Right atrium auricular region (tissue), 2 donors: Measurements from ENCODE around the gene PALLD. TPM values are rescaled to one million over a fixed set of nuclear protein-coding genes. Genes with fewer than 3 reads are reported as not detected.

Source experiments
- DNase-seq: peaks from one replicate; pipeline ENCODE4 v3.0.0-alpha.2; 2019; ENCODE audit warnings: low spot score
- H3K27ac ChIP-seq, 2 donors: fragments of 200-600 bp; sonication (generic); 1 replicate in 1 of 2; 2 replicates in 1 of 2; pipeline ENCODE4 v1.5.1; 2016 to 2019
- H3K27me3 ChIP-seq, 2 donors: fragments of 200-600 bp; sonication (generic); one replicate each; pipeline versions ENCODE4 v1.5.1 to v1.6.0; 2017 to 2019
- H3K36me3 ChIP-seq: fragments of 200-600 bp; sonication (generic); one replicate; pipeline ENCODE4 v1.5.1; 2016
- H3K4me1 ChIP-seq, 2 donors: fragments of 200-600 bp; sonication (generic); one replicate each; pipeline versions ENCODE4 v1.5.1 to v1.6.0; 2017 to 2019
- H3K4me3 ChIP-seq, 2 donors: fragments of 200-600 bp; sonication (generic); 1 replicate in 1 of 2; 2 replicates in 1 of 2; pipeline ENCODE4 v1.5.1; 2017 to 2019; ENCODE audit warnings: mild to moderate bottlenecking in 1 of 2, moderate library complexity in 1 of 2
- H3K9me3 ChIP-seq, 2 donors: fragments of 200-600 bp; sonication (generic); one replicate each; pipeline ENCODE4 v1.5.1; 2019
- CTCF ChIP-seq, 2 donors: fragments of 200-600 bp; sonication (generic); IDR thresholded peaks; one replicate each; pipeline ENCODE4 v1.5.1; 2019; ENCODE audit warnings: antibody characterized with exemption in 2 of 2
- total RNA-seq, 2 donors: library from RNA; depleted of rRNA; stranded (reverse); fragments of >200 nt; gene quantifications; one replicate each; pipeline ENCODE4 v1.1.0, GENCODE V29; 2016

PALLD gene
- total RNA-seq, 2 donors from 2014 or later: 764 to 782 TPM

DNA sequence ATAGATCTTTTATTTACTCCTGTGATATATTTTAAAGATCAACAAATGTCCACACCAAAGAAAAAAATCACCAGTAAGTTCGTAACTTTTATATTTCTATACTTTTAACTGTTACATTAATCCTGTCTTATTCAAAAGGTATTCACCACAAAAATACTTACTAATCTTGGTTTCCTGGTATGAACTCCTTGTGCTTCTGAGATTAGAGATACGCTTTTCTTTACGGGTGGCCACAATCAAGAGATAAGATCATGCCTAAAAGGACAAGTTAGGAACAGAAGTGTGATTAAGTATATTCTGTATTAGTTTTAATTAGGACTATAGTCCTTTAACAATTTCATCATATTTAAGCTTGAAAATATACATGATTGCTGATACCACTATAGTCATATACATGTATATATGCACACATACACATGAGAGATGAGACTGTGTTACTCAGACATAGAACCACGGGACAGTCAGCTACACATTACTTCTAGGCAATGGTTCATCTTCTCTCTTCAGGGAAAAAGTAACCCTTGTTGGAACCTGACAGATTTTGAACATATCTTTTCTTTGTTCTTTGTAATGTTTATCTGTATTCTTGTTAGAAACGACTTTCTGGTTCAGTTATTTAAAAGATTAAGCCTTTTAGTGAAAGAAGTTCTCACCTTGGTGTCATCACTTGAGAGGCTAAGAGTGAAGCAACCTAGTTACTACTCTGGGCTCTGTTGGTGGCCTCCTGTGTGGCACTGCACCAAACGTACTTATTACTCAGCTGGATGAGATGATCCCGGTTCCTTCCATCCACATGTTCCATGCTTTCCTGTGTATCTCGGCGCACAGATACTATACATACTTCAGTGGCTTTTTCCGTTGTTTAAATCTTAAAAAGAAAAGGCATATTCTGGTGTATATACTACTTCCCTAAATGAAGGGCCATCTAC is 367.1 kb downstream of the PALLD start:
- Histone ChIP-seq H3K9me3 (no peaks in the 10 kb centered on the region), H3K27ac (no peak overlapping the region), H3K4me1 (peaks cover 0 to 67% of the 10 kb centered on the region in 2 donors), H3K4me3 (no peak overlapping the region), H3K27me3 (no peaks in the 10 kb centered on the region), H3K36me3 (peaks cover 18% of the 10 kb centered on the region)
- no peak for DNase-seq
- no peak for TF ChIP-seq CTCF (IDR thresholded peaks at IDR 0.05)

DNA sequence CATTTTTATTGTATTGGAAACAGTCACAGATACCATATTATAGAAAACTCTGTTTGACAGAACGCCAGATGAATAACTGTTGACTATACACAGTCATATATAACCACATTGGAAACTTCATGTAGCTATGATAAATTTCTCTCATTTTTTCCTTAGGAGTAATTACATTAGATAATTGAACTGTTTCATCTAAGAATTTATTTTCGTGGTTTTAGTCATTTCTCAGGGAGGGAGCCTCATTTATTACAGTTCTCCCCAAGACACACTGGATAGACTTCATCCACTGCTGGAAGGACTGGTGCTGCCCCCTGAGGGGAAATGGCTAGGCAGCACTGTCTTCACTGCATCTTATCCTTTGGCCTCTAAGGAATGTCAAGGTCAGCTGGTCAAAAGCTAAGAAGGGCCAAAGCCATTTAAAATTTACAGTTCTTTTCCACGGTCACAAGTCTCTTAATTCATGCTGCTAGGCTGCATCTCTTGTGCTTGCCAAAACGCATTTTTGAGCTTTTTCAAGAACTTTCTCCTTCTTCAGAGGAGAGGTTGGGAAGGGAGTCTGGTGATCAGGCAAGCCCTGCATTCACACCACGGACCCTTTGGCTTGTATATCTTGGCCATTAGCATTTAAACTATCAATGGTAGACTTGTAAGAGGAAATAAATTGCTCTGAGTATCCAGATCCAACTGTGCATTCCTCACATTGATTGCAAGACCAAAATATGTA is 368.1 kb downstream of the PALLD start:
- TF ChIP-seq CTCF (IDR thresholded peaks at IDR 0.05): peak in 1 of 2 donors; percentile 34
- Histone ChIP-seq H3K9me3 (no peaks in the 10 kb centered on the region), H3K4me1 (peaks cover 0 to 67% of the 10 kb centered on the region in 2 donors), H3K4me3 (no peak overlapping the region), H3K36me3 (peaks cover 10% of the 10 kb centered on the region), H3K27ac (peak overlapping the region in 1 of 2 donors; percentile 19), H3K27me3 (no peaks in the 10 kb centered on the region)
- no peak for DNase-seq

DNA sequence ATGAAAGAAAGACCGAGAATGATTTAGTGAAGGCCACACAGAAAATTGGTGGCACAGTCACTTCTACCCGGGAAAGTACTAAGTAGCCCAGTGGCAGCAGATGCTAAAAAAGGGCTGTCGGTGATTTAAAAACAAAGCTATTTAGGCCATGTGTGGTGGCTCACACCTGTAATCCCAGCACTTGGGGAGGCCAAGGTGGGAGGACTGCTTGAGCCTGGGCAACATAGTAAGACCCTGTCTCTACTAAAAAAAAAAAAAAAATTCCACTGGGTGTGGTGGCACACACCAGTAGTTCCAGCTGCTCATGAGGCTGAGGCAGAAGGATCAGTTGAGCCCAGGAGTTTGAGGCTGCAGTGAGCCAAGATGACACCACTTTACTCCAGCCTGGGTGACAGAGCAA is 369.0 kb downstream of the PALLD start:
- no peak for TF ChIP-seq CTCF (IDR thresholded peaks at IDR 0.05)
- Histone ChIP-seq H3K9me3 (no peaks in the 10 kb centered on the region), H3K27me3 (no peaks in the 10 kb centered on the region), H3K36me3 (peaks cover 10% of the 10 kb centered on the region), H3K4me3 (no peak overlapping the region), H3K4me1 (peaks cover 0 to 67% of the 10 kb centered on the region in 2 donors), H3K27ac (no peak overlapping the region)
- no peak for DNase-seq

DNA sequence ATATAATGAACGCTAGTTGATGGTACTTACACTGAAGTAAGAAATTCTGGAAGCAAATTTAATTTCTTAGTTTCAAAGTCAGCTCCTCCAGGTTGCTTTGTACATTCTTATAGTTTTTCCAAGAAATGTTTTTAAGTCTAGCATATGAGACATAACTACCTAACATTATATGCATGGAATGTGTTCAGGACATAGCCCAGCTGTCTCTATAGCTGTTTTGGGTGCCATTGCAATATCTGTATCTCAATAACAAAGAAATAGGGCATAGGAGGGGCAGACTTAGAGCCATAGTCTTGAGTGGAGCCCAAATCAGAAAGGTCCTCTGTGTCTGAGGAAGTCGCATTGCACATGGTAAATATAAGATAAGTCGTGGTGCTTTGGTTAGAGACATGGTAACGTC is 369.8 kb downstream of the PALLD start:
- Histone ChIP-seq H3K4me3 (no peak overlapping the region), H3K4me1 (peaks cover 0 to 67% of the 10 kb centered on the region in 2 donors), H3K27ac (no peak overlapping the region), H3K27me3 (no peaks in the 10 kb centered on the region), H3K9me3 (no peaks in the 10 kb centered on the region), H3K36me3 (peaks cover 11% of the 10 kb centered on the region)
- TF ChIP-seq CTCF (IDR thresholded peaks at IDR 0.05): no peak
- no peak for DNase-seq

DNA sequence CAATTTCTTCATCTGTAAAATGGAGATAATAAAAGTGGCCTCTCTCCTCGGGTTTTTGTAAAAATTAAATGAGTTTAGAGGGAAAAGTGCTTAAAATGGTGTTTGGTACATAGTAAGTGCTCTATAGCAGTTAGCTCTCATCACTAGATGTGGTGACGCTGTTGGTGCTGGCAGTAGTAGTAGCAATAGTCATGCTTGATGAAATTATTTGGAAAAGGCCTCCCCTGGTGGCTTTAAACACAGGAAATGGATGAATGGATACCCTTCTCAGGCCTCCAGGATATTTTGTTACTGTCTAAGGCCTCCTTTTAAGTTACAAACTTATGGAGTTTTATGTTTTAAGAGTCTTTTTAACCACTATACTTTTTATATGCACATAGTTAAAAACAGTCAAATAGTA is 370.3 kb downstream of the PALLD start:
- Histone ChIP-seq H3K27ac (no peak overlapping the region), H3K4me1 (peaks cover 0 to 67% of the 10 kb centered on the region in 2 donors), H3K4me3 (no peak overlapping the region), H3K27me3 (no peaks in the 10 kb centered on the region), H3K9me3 (no peaks in the 10 kb centered on the region), H3K36me3 (peaks cover 16% of the 10 kb centered on the region)
- no peak for TF ChIP-seq CTCF (IDR thresholded peaks at IDR 0.05)
- DNase-seq: no peak
